NT2/D1 (cell line): Measurements from ENCODE around the gene CACNA1D.

Experiments
- DNase-seq: peaks from one replicate; pipeline ENCODE4 v3.0.0-alpha.2; 2011; ENCODE audit warnings: low read depth, low spot score
- H3K27me3 ChIP-seq: 2 replicates; pipeline ENCODE4 v1.6.0; 2011; ENCODE audit warnings: mild to moderate bottlenecking; ENCODE audit not compliant: insufficient read length, insufficient read depth
- H3K36me3 ChIP-seq: 2 replicates; pipeline ENCODE4 v1.6.1; 2011; ENCODE audit warnings: mild to moderate bottlenecking, low read length, mixed read lengths; ENCODE audit not compliant: insufficient read depth, insufficient read length
- H3K4me1 ChIP-seq: 2 replicates; pipeline ENCODE4 v1.5.1; 2011; ENCODE audit not compliant: insufficient read depth, insufficient read length
- H3K4me3 ChIP-seq: 2 replicates; pipeline ENCODE4 v1.5.1; 2011; ENCODE audit warnings: low read depth; ENCODE audit not compliant: insufficient read length
- H3K9ac ChIP-seq: 2 replicates; pipeline ENCODE4 v1.6.0; 2011; ENCODE audit warnings: low read depth; ENCODE audit not compliant: insufficient read length
- H3K9me3 ChIP-seq: 2 replicates; pipeline ENCODE4 v1.5.1; 2011; ENCODE audit warnings: mild to moderate bottlenecking, low read length; ENCODE audit not compliant: insufficient read depth
- SUZ12 ChIP-seq: IDR thresholded peaks from 2 replicates; pipeline ENCODE4 v1.6.1; 2011; ENCODE audit not compliant: insufficient read length, insufficient read depth; ENCODE audit errors: extremely low read depth
- YY1 ChIP-seq: IDR thresholded peaks from 2 replicates; pipeline ENCODE4 v1.6.1; 2011; ENCODE audit not compliant: insufficient read length, insufficient read depth
- ZNF274 ChIP-seq: IDR thresholded peaks from 2 replicates; pipeline ENCODE4 v1.6.1; 2011; ENCODE audit warnings: mild to moderate bottlenecking, low read depth, low read length

CACNA1D gene

DNA sequence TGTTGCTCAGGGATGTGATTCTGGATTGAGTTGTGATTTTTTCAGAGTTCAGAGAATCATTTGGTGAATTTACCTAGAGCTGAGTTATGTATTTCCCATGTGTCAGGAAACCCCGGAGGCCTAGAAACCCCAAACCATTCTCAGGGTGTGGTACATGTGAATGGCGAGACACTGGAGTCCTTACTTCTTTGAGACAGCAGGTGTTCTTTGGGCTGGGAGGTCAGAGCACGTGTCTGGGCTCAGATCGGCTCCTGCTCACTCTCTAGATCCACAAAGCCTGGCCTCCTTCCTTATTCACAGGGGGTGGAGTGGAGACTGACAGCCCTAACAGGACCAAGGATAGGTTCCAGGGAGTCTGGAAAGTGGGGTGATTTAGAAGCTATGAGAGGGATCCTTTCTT, 206.0 kb downstream of the CACNA1D start:
- Histone ChIP-seq H3K27me3 (no peaks in the 10 kb centered on the region), H3K36me3 (no peaks in the 10 kb centered on the region), H3K9ac (no peak overlapping the region), H3K9me3 (no peaks in the 10 kb centered on the region), H3K4me1 (peaks cover 3% of the 10 kb centered on the region), H3K4me3 (no peak overlapping the region)
- TF ChIP-seq YY1 = no peak
- no peak for TF ChIP-seq SUZ12
- TF ChIP-seq ZNF274 = no peak
- DNase-seq = no peak

- H3K4me3 ChIP-seq = no peak overlapping the region
- H3K27me3 ChIP-seq = no peaks in the 10 kb centered on the region
- H3K36me3 ChIP-seq = no peaks in the 10 kb centered on the region
- no peak for TF ChIP-seq ZNF274
- TF ChIP-seq YY1 = no peak
- no peak for TF ChIP-seq SUZ12
- H3K4me1 ChIP-seq = peaks cover 7% of the 10 kb centered on the region
- no peaks in the 10 kb centered on the region for H3K9me3 ChIP-seq
- no peak overlapping the region for H3K9ac ChIP-seq
- DNase-seq = no peak
Measured at GRCh38 chr3:53702776-53703530, 208.5 kb downstream of the CACNA1D start.

- Histone ChIP-seq H3K9me3 (no peaks in the 10 kb centered on the region), H3K36me3 (no peaks in the 10 kb centered on the region), H3K27me3 (no peaks in the 10 kb centered on the region), H3K4me3 (no peak overlapping the region), H3K4me1 (peaks cover 11% of the 10 kb centered on the region), H3K9ac (no peak overlapping the region)
- DNase-seq = no peak
- TF ChIP-seq YY1 (no peak), SUZ12 (no peak), ZNF274 (no peak)
Measured at GRCh38 chr3:53703630-53704362, 209.4 kb downstream of the CACNA1D start.

- Histone ChIP-seq H3K27me3 (peaks cover 3% of the 10 kb centered on the region), H3K9ac (no peak overlapping the region), H3K9me3 (no peaks in the 10 kb centered on the region), H3K4me3 (no peak overlapping the region), H3K36me3 (no peaks in the 10 kb centered on the region), H3K4me1 (peaks cover 11% of the 10 kb centered on the region)
- no peak for DNase-seq
- TF ChIP-seq SUZ12 (no peak), ZNF274 (no peak), YY1 (no peak)
Measured at GRCh38 chr3:53704363-53704725, 209.9 kb downstream of the CACNA1D start.

DNA sequence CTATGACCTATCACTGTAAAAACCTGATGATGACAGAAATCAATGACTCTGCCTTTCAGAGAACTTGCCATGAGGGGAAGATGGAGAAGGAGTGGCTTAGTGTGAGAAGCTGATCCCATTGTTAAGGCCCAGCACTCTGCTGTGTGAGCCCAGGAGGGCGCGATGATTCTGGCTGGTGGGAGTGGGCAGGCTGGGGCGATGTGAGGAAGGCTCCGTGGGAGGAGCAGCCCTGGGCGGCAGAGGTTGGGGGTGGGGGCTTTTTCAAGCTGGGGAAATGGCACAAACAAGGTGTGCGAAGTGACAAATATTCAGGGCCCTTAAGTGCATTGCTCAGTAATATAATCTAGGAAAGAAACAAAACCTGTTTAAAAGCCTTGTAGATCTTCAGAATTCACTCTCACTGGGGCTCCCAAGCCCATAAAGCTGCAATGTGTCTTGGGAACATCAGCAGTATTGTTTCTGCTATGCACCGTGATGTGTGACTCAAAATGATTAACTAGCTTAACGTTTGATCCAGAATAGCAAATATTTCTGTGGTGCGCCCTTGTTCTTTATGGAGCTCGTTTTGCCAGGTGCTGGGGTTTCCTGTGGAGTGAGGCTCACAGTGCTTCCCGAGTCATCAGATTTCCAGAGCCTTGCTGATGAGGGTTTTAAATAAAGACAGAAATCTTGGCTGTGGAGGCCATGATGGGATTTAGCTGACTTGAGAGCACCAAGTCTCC, 210.8 kb downstream of the CACNA1D start:
- Histone ChIP-seq H3K9me3 (no peaks in the 10 kb centered on the region), H3K4me1 (peaks cover 11% of the 10 kb centered on the region), H3K27me3 (peaks cover 8% of the 10 kb centered on the region), H3K4me3 (no peak overlapping the region), H3K9ac (no peak overlapping the region), H3K36me3 (no peaks in the 10 kb centered on the region)
- no peak for DNase-seq
- TF ChIP-seq SUZ12 (no peak), ZNF274 (no peak), YY1 (no peak)

GRCh38 chr3:53705774-53706173, 211.4 kb downstream of the CACNA1D start:
- no peak for DNase-seq
- TF ChIP-seq SUZ12 (no peak), ZNF274 (no peak), YY1 (no peak)

GRCh38 chr3:53707222-53707621, 212.8 kb downstream of the CACNA1D start:
- Histone ChIP-seq H3K9ac (no peak overlapping the region), H3K4me1 (peaks cover 11% of the 10 kb centered on the region), H3K36me3 (no peaks in the 10 kb centered on the region), H3K4me3 (no peak overlapping the region), H3K9me3 (no peaks in the 10 kb centered on the region), H3K27me3 (peaks cover 8% of the 10 kb centered on the region)
- no peak for DNase-seq
- no peak for TF ChIP-seq ZNF274
- no peak for TF ChIP-seq SUZ12
- TF ChIP-seq YY1 = no peak

More at GRCh38 chr3:53705774-53706173, 211.4 kb downstream of the CACNA1D start:
- Histone ChIP-seq H3K4me3 (no peak overlapping the region), H3K9ac (no peak overlapping the region), H3K4me1 (peaks cover 11% of the 10 kb centered on the region), H3K36me3 (no peaks in the 10 kb centered on the region), H3K9me3 (no peaks in the 10 kb centered on the region), H3K27me3 (peaks cover 8% of the 10 kb centered on the region)
